H1 (cell line): Measurements from ENCODE around the gene RAD51B. TPM values are rescaled to one million over a fixed set of nuclear protein-coding genes. Genes with fewer than 3 reads are reported as not detected.

Experiments used
- CTCF ChIA-PET: fragments of 300-600 bp; sonication (Branson Sonifier 250); formaldehyde crosslinking; loops from one replicate; lab custom pipeline; 2021; ENCODE audit not compliant: partially characterized antibody; lab: Charles Lee
- POLR2A ChIA-PET: fragments of 300-600 bp; sonication (Branson Sonifier 250); formaldehyde crosslinking; loops from one replicate; lab custom pipeline; 2021; ENCODE audit warnings: inconsistent platforms; ENCODE audit not compliant: partially characterized antibody; lab: Charles Lee
- DNase-seq, 2 experiments: peaks; one replicate each; pipeline versions ENCODE4 v3.0.0 to v3.0.0-alpha.2; 2010 to 2022; ENCODE audit warnings: low spot score in 2 of 2, low read depth in 1 of 2, mixed read lengths in 1 of 2
- FAIRE-seq: peaks from 2 replicates; lab custom pipeline; 2011; peaks lifted over from hg19 to GRCh38; lab: Jason Lieb, UNC
- H2AFZ ChIP-seq: 2 replicates; pipeline ENCODE4 v1.8.1; 2012; ENCODE audit warnings: low read length, inconsistent platforms
- H2AK5ac ChIP-seq: 2 replicates; pipeline ENCODE4 v1.6.1; 2013; ENCODE audit warnings: low read depth, low read length
- H2BK120ac ChIP-seq: replicated peaks from 2 replicates; pipeline ENCODE3; 2013; ENCODE audit warnings: low read depth, low read length, inconsistent platforms
- H2BK12ac ChIP-seq: 2 replicates; pipeline ENCODE4 v1.6.1; 2013; ENCODE audit warnings: low read depth, low read length
- H2BK15ac ChIP-seq: 2 replicates; pipeline ENCODE4 v1.6.1; 2013; ENCODE audit warnings: low read length
- H2BK20ac ChIP-seq: 2 replicates; pipeline ENCODE4 v1.6.1; 2013; ENCODE audit warnings: low read length
- H2BK5ac ChIP-seq: 2 replicates; pipeline ENCODE4 v1.6.1; 2013; ENCODE audit warnings: low read depth, low read length
- H3K14ac ChIP-seq: 2 replicates; pipeline ENCODE4 v1.6.1; 2013; ENCODE audit warnings: inconsistent platforms; ENCODE audit not compliant: insufficient read length
- H3K18ac ChIP-seq: 2 replicates; pipeline ENCODE4 v1.6.1; 2013; ENCODE audit warnings: low read length; ENCODE audit errors: extremely low read depth
- H3K23ac ChIP-seq: 2 replicates; pipeline ENCODE4 v1.6.1; 2013; ENCODE audit warnings: inconsistent platforms; ENCODE audit not compliant: insufficient read length
- H3K23me2 ChIP-seq: 2 replicates; pipeline ENCODE4 v1.6.1; 2013; ENCODE audit warnings: low read depth, low read length
- H3K27ac ChIP-seq: 2 replicates; pipeline ENCODE4 v1.6.1; 2011; ENCODE audit warnings: low read depth, low read length, inconsistent platforms
- H3K27me3 ChIP-seq, 4 experiments: replicated peaks in 1 of 4; 1 replicate in 1 of 4; 2 replicates in 3 of 4; pipeline versions ENCODE4 v1.6.1 to v1.8.1; 2011 to 2013; ENCODE audit warnings: low read length in 3 of 4, mild to moderate bottlenecking in 3 of 4, inconsistent platforms in 2 of 4, mixed read lengths in 2 of 4, moderate library complexity in 1 of 4; ENCODE audit not compliant: control insufficient read depth in 3 of 4, insufficient read depth in 3 of 4; ENCODE audit errors: extremely low read depth in 1 of 4
- H3K36me3 ChIP-seq, 4 experiments: 2 replicates each; pipeline versions ENCODE4 v1.6.1 to v1.8.1; 2011 to 2013; ENCODE audit warnings: mild to moderate bottlenecking in 4 of 4, low read length in 3 of 4, moderate library complexity in 2 of 4, control low read depth in 1 of 4, inconsistent platforms in 1 of 4; ENCODE audit not compliant: insufficient read depth in 4 of 4, control insufficient read depth in 2 of 4
- H3K4ac ChIP-seq: replicated peaks from 2 replicates; pipeline ENCODE3; 2013; ENCODE audit warnings: low read length, low read depth, mixed read lengths, inconsistent platforms; ENCODE audit not compliant: insufficient read length
- H3K4me1 ChIP-seq, 4 experiments: replicated peaks in 1 of 4; 1 replicate in 1 of 4; 2 replicates in 3 of 4; pipeline versions ENCODE4 v1.6.1 to v1.8.1; 2011 to 2013; ENCODE audit warnings: low read length in 3 of 4, inconsistent platforms in 2 of 4, mixed read lengths in 1 of 4; ENCODE audit not compliant: insufficient read depth in 4 of 4, control insufficient read depth in 3 of 4
- H3K4me2 ChIP-seq, 2 experiments: 2 replicates each; pipeline versions ENCODE4 v1.6.1 to v1.8.1; 2011 to 2013; ENCODE audit warnings: low read depth in 2 of 2, low read length in 2 of 2, control low read depth in 1 of 2, inconsistent platforms in 1 of 2, mild to moderate bottlenecking in 1 of 2; ENCODE audit not compliant: insufficient read depth in 1 of 2
- H3K4me3 ChIP-seq, 4 experiments: fragments of 200-600, 300-600 bp in 1 of 4; sonication (generic), shearing (Covaris generic), sonication (Bioruptor Twin) in 1 of 4; 2 replicates each; pipeline versions ENCODE4 v1.5.1 to v1.8.1; 2011 to 2016; ENCODE audit warnings: low read length in 4 of 4, low read depth in 3 of 4, control low read depth in 2 of 4, inconsistent platforms in 2 of 4, mild to moderate bottlenecking in 2 of 4, mixed read lengths in 1 of 4, moderate library complexity in 1 of 4; ENCODE audit not compliant: insufficient read depth in 2 of 4; ENCODE audit errors: extremely low read depth in 1 of 4
- H3K56ac ChIP-seq: replicated peaks from 2 replicates; pipeline ENCODE3; 2013; ENCODE audit warnings: low read depth, mild to moderate bottlenecking, mixed read lengths, low read length, inconsistent platforms; ENCODE audit not compliant: insufficient read length
- H3K79me1 ChIP-seq: 2 replicates; pipeline ENCODE4 v1.6.1; 2013; ENCODE audit warnings: low read depth, low read length, control low read depth
- H3K79me2 ChIP-seq, 2 experiments: 2 replicates each; pipeline versions ENCODE4 v1.6.1 to v1.8.1; 2012 to 2013; ENCODE audit warnings: low read length in 2 of 2, mild to moderate bottlenecking in 2 of 2, inconsistent platforms in 1 of 2; ENCODE audit not compliant: insufficient read depth in 2 of 2, control insufficient read depth in 1 of 2
- H3K9ac ChIP-seq, 4 experiments: replicated peaks in 1 of 4; 1 replicate in 1 of 4; 2 replicates in 3 of 4; pipeline versions ENCODE4 v1.6.1 to v1.8.1; 2011 to 2013; ENCODE audit warnings: low read depth in 3 of 4, low read length in 3 of 4, control low read depth in 2 of 4, mild to moderate bottlenecking in 2 of 4, moderate library complexity in 2 of 4, inconsistent platforms in 1 of 4; ENCODE audit errors: extremely low read depth in 1 of 4
- H3K9me3 ChIP-seq, 2 experiments: 2 replicates each; pipeline versions ENCODE4 v1.6.1 to v1.8.1; 2012 to 2013; ENCODE audit warnings: mild to moderate bottlenecking in 2 of 2, moderate library complexity in 2 of 2, control low read depth in 1 of 2, inconsistent platforms in 1 of 2, low read depth in 1 of 2, low read length in 1 of 2, mixed read lengths in 1 of 2; ENCODE audit not compliant: insufficient read depth in 2 of 2
- H4K20me1 ChIP-seq, 2 experiments: replicated peaks in 1 of 2; 2 replicates each; pipeline versions ENCODE3 to v1.8.1; 2011 to 2013; ENCODE audit warnings: inconsistent platforms in 2 of 2, low read length in 2 of 2, mild to moderate bottlenecking in 1 of 2; ENCODE audit not compliant: insufficient read depth in 2 of 2, control insufficient read depth in 1 of 2
- H4K5ac ChIP-seq: 2 replicates; pipeline ENCODE4 v1.6.1; 2013; ENCODE audit warnings: low read length, low read depth, mixed read lengths, inconsistent platforms; ENCODE audit not compliant: insufficient read length
- H4K8ac ChIP-seq: 2 replicates; pipeline ENCODE4 v1.8.0; 2013; ENCODE audit warnings: mild to moderate bottlenecking, moderate library complexity, low read length, inconsistent platforms; ENCODE audit not compliant: insufficient read depth; ENCODE audit errors: extremely low read depth
- H4K91ac ChIP-seq: replicated peaks from 2 replicates; pipeline ENCODE3; 2013; ENCODE audit warnings: low read length, mixed read lengths, inconsistent platforms; ENCODE audit not compliant: insufficient read length
- CBX5 ChIP-seq: fragments of 300-800, 300-1000 bp; sonication (generic); IDR thresholded peaks from 2 replicates; pipeline ENCODE4 v1.7.1; 2016; ENCODE audit warnings: antibody characterized with exemption, low read length, low read depth
- CTBP2 ChIP-seq: IDR thresholded peaks from 2 replicates; pipeline ENCODE4 v1.7.0; 2011; ENCODE audit warnings: borderline replicate concordance, mild to moderate bottlenecking, moderate library complexity, mixed read lengths, low read length; ENCODE audit not compliant: insufficient read depth, insufficient read length
- EP300 ChIP-seq, 2 experiments: IDR thresholded peaks; 1 replicate in 1 of 2; 2 replicates in 1 of 2; pipeline ENCODE4 v1.6.1; 2011 to 2012; ENCODE audit warnings: low read depth in 2 of 2, low read length in 2 of 2, mild to moderate bottlenecking in 2 of 2, borderline replicate concordance in 1 of 2, inconsistent platforms in 1 of 2, moderate library complexity in 1 of 2
- HDAC2 ChIP-seq, 2 experiments: fragments of 300-600 bp in 1 of 2; sonication (generic) in 1 of 2; IDR thresholded peaks; 2 replicates each; pipeline ENCODE4 v1.6.1; 2011 to 2012; ENCODE audit warnings: low read depth in 2 of 2, low read length in 2 of 2, mild to moderate bottlenecking in 2 of 2, moderate library complexity in 2 of 2, borderline replicate concordance in 1 of 2, inconsistent platforms in 1 of 2
- JUN ChIP-seq: IDR thresholded peaks from 2 replicates; pipeline ENCODE4 v1.6.1; 2011; ENCODE audit warnings: low read depth, mild to moderate bottlenecking, improper control_type of control experiment, low read length
- POLR2AphosphoS5 ChIP-seq: IDR thresholded peaks from 2 replicates; pipeline ENCODE4 v1.6.1; 2011; ENCODE audit warnings: low read depth, low read length
- RAD21 ChIP-seq, 2 experiments: IDR thresholded peaks in 1 of 2; conservative IDR thresholded peaks in 1 of 2; 2 replicates each; pipeline ENCODE4 v1.6.1; 2011; ENCODE audit warnings: low read depth in 2 of 2, low read length in 2 of 2, improper control_type of control experiment in 1 of 2, inconsistent platforms in 1 of 2, mild to moderate bottlenecking in 1 of 2, moderate library complexity in 1 of 2
- SRF ChIP-seq: IDR thresholded peaks from 2 replicates; pipeline ENCODE4 v1.6.1; 2011; ENCODE audit warnings: mild to moderate bottlenecking, low read depth, low read length, moderate library complexity
- SUZ12 ChIP-seq: fragments of 200-600 bp; sonication (generic); IDR thresholded peaks from 2 replicates; pipeline ENCODE4 v1.6.1; 2012; ENCODE audit warnings: mild to moderate bottlenecking, inconsistent platforms, low read length, moderate library complexity, mixed read lengths
- WGBS, 2 experiments: shearing (Covaris generic) in 1 of 2; methylation state at CpG; one replicate each; pipeline versions ENCODE4 v1.1.6 to v1.1.7; 2013 to 2015; ENCODE audit warnings: low lambda C conversion rate in 2 of 2, mixed read lengths in 2 of 2, inconsistent platforms in 1 of 2, low coverage in 1 of 2, missing lambda C conversion rate in 1 of 2; ENCODE audit not compliant: insufficient replicate concordance in 2 of 2, insufficient coverage in 1 of 2, insufficient read length in 1 of 2; ENCODE audit errors: extremely low coverage in 1 of 2, missing lambda C conversion rate in 1 of 2; 5-methylcytosine and 5-hydroxymethylcytosine counted together
- polyA plus RNA-seq, 7 experiments: library from polyadenylated mRNA; depleted of rRNA in 3 of 7; stranded (reverse) in 5 of 7; unstranded in 2 of 7; fragments of >200 nt in 5 of 7; fragments of 200-250 nt in 2 of 7; gene quantifications; 1 replicate in 5 of 7; 2 replicates in 1 of 7; 4 replicates in 1 of 7; pipeline versions ENCODE4 v1.2.1 to v1.2.3, GENCODE V29; 2011 to 2013; ENCODE audit warnings: missing spikeins in 2 of 7, mixed read lengths in 2 of 7
- total RNA-seq: library from RNA; stranded (reverse); fragmentation: NEBNext Ultra II Directional; extraction: Animal tissue kit (Norgen Biotek cat#: 25700); gene quantifications from 2 replicates; pipeline ENCODE4 v1.2.1, GENCODE V29; 2021

Gene RAD51B
- total and polyA plus RNA-seq, 2 of the 8 experiments (the other 6 are each of a cell fraction or from before 2014, with no cell fraction given): 3.9 to 14.9 TPM

- Histone ChIP-seq H2AK5ac (no peak overlapping the region), H3K79me2 (no peaks in the 10 kb centered on the region), H4K20me1 (no peaks in the 10 kb centered on the region), H3K4me3 (no peak overlapping the region), H3K9ac (no peak overlapping the region), H3K4ac (no peak overlapping the region), H3K23me2 (no peaks in the 10 kb centered on the region), H3K9me3 (no peaks in the 10 kb centered on the region; a peak in 1 of 4 replicates), H3K4me2 (no peak overlapping the region), H3K23ac (no peak overlapping the region), H3K27me3 (no peaks in the 10 kb centered on the region), H2BK20ac (no peak overlapping the region), H2BK5ac (no peak overlapping the region), H4K91ac (no peak overlapping the region), H2BK12ac (no peak overlapping the region), H3K79me1 (no peaks in the 10 kb centered on the region), H2BK120ac (no peak overlapping the region), H2BK15ac (no peak overlapping the region), H3K36me3 (no peaks in the 10 kb centered on the region; a peak in 1 of 8 replicates), H3K14ac (no peak overlapping the region), H4K8ac (no peak overlapping the region), H2AFZ (no peak overlapping the region), H3K56ac (no peak overlapping the region), H4K5ac (no peak overlapping the region), H3K4me1 (no peaks in the 10 kb centered on the region), H3K18ac (no peak overlapping the region), H3K27ac (no peak overlapping the region)
- FAIRE-seq (no peak), DNase-seq (no peak)
- 92% methylated on average over 3 of the region's 3 CpGs; no CpG with 5 or more reads in 1 of the 2 experiments for WGBS, 2 experiments
- no peak for TF ChIP-seq SRF
- no peak for TF ChIP-seq CBX5
- TF ChIP-seq CTBP2: no peak
- TF ChIP-seq EP300 (IDR thresholded peaks at IDR 0.05; ENCODE audit: borderline replicate concordance in 1 of 2, low read depth in 2 of 2, low read length in 2 of 2): no peak
- no peak for TF ChIP-seq RAD21 (IDR thresholded peaks at IDR 0.05 in 1 of 2, conservative IDR thresholded peaks at IDR 0.05 in 1 of 2; ENCODE audit: low read depth in 2 of 2, low read length in 2 of 2)
- TF ChIP-seq HDAC2 (IDR thresholded peaks at IDR 0.05; ENCODE audit: borderline replicate concordance in 1 of 2, low read depth in 2 of 2, low read length in 2 of 2): no peak
- TF ChIP-seq SUZ12: no peak
- TF ChIP-seq POLR2AphosphoS5: no peak
- no peak for TF ChIP-seq JUN
- CTCF ChIA-PET: no interaction called here
- POLR2A ChIA-PET: interaction anchor here (0.7 kb wide), 1 partner anchor 28 kb away, joined by 4 read pairs; no protein-coding TSS in a partner anchor
Measured at GRCh38 chr14:68146818-68147217, 327.2 kb downstream of the RAD51B start.
